ENCODE data around the gene L3MBTL4.

Gene L3MBTL4

GRCh38 chr18:6373187-6373586 is 41.5 kb downstream of the L3MBTL4 start:
- no peak for TF ChIP-seq ZBTB7A (IDR thresholded peaks at IDR 0.05; ENCODE audit: low read depth)

GRCh38 chr18:6370886-6371635 is 43.6 kb downstream of the L3MBTL4 start:
- TF ChIP-seq TEAD4 (IDR thresholded peaks at IDR 0.05) = no peak
- no peak for TF ChIP-seq FOXM1 (IDR thresholded peaks at IDR 0.05; ENCODE audit: borderline replicate concordance, low read depth)
- no peak for TF ChIP-seq NFIC (IDR thresholded peaks at IDR 0.05)
- TF ChIP-seq CEBPB (IDR thresholded peaks at IDR 0.05) = no peak
- no peak for TF ChIP-seq EP300 (IDR thresholded peaks at IDR 0.05; ENCODE audit: borderline replicate concordance)
- no peak for TF ChIP-seq CREB1 (IDR thresholded peaks at IDR 0.05; ENCODE audit: low read depth)
- no peak for TF ChIP-seq REST (IDR thresholded peaks at IDR 0.05; ENCODE audit: low read depth)
- TF ChIP-seq RAD21 (IDR thresholded peaks at IDR 0.05; ENCODE audit: low read depth) = no peak

- TF ChIP-seq NFIC (IDR thresholded peaks at IDR 0.05) = no peak
- TF ChIP-seq TCF12 (IDR thresholded peaks at IDR 0.05; ENCODE audit: low read depth) = no peak
- no peak for TF ChIP-seq CREB1 (IDR thresholded peaks at IDR 0.05; ENCODE audit: low read depth)
- TF ChIP-seq EP300 (IDR thresholded peaks at IDR 0.05; ENCODE audit: borderline replicate concordance) = no peak
- TF ChIP-seq EGR1 (IDR thresholded peaks at IDR 0.05) = no peak
- TF ChIP-seq RAD21 (IDR thresholded peaks at IDR 0.05; ENCODE audit: low read depth) = no peak
- TF ChIP-seq CEBPB (IDR thresholded peaks at IDR 0.05) = no peak
- TF ChIP-seq YY1 (IDR thresholded peaks at IDR 0.05; ENCODE audit: low read depth) = no peak
- TF ChIP-seq TEAD4 (IDR thresholded peaks at IDR 0.05) = no peak
- TF ChIP-seq MAX (IDR thresholded peaks at IDR 0.05) = no peak
Measured at GRCh38 chr18:6370410-6370809, 44.3 kb downstream of the L3MBTL4 start.

GRCh38 chr18:6368017-6368416 is 46.7 kb downstream of the L3MBTL4 start:
- TF ChIP-seq EP300 (IDR thresholded peaks at IDR 0.05; ENCODE audit: borderline replicate concordance) = no peak
- no peak for TF ChIP-seq REST (IDR thresholded peaks at IDR 0.05; ENCODE audit: low read depth)
- TF ChIP-seq YY1 (IDR thresholded peaks at IDR 0.05; ENCODE audit: low read depth) = no peak
- TF ChIP-seq USF1 (IDR thresholded peaks at IDR 0.05) = no peak
- no peak for TF ChIP-seq MAX (IDR thresholded peaks at IDR 0.05)
- TF ChIP-seq CEBPB (IDR thresholded peaks at IDR 0.05) = no peak
- no peak for TF ChIP-seq EGR1 (IDR thresholded peaks at IDR 0.05)
- no peak for TF ChIP-seq CREB1 (IDR thresholded peaks at IDR 0.05; ENCODE audit: low read depth)
- no peak for TF ChIP-seq TCF12 (IDR thresholded peaks at IDR 0.05; ENCODE audit: low read depth)
- TF ChIP-seq TAF1 (IDR thresholded peaks at IDR 0.05; ENCODE audit: low read depth) = no peak
- no peak for TF ChIP-seq ZBTB7A (IDR thresholded peaks at IDR 0.05; ENCODE audit: low read depth)
- no peak for TF ChIP-seq NFIC (IDR thresholded peaks at IDR 0.05)
- no peak for TF ChIP-seq TEAD4 (IDR thresholded peaks at IDR 0.05)
- TF ChIP-seq RAD21 (IDR thresholded peaks at IDR 0.05; ENCODE audit: low read depth) = no peak
- no peak for TF ChIP-seq FOXM1 (IDR thresholded peaks at IDR 0.05; ENCODE audit: borderline replicate concordance, low read depth)

- TF ChIP-seq TAF1 (IDR thresholded peaks at IDR 0.05; ENCODE audit: low read depth) (no peak), EP300 (IDR thresholded peaks at IDR 0.05; ENCODE audit: borderline replicate concordance) (no peak), ZBTB7A (IDR thresholded peaks at IDR 0.05; ENCODE audit: low read depth) (no peak), YY1 (IDR thresholded peaks at IDR 0.05; ENCODE audit: low read depth) (no peak), REST (IDR thresholded peaks at IDR 0.05; ENCODE audit: low read depth) (no peak), NFIC (IDR thresholded peaks at IDR 0.05) (no peak), RAD21 (IDR thresholded peaks at IDR 0.05; ENCODE audit: low read depth) (no peak), CEBPB (IDR thresholded peaks at IDR 0.05) (no peak), EGR1 (IDR thresholded peaks at IDR 0.05) (no peak), CREB1 (IDR thresholded peaks at IDR 0.05; ENCODE audit: low read depth) (no peak)
Measured at GRCh38 chr18:6367208-6367607, 47.5 kb downstream of the L3MBTL4 start.
